GM18499 (cell line): ENCODE measurements around the gene AJAP1.

Source experiments
- ATAC-seq: cut with Tn5 transposase; IDR thresholded peaks from one replicate; pipeline ENCODE4 v1.9.1; 2021; ENCODE audit warnings: moderate number of reproducible peaks; ENCODE audit not compliant: insufficient read depth, unreplicated experiment

AJAP1 gene

DNA sequence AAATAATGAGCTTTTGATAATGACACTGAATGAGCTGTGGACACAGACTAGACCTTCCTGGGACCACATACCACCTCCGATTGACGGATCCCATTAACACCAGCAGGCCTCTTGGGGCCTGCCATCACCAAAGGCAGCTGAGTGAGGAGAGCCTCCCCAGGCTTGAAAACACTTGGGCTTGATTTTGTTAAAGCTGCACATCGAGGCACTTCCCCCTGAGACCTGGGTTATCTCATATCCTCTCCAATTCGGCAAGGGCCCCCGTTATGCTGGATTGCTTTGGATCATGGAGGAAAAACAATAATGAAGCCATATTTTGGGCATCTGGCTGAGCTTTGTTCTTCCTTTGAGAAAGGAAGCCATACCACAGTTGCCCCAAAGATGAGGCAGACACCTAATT, 143.0 kb downstream of the AJAP1 start:
- ATAC-seq = no peak

DNA sequence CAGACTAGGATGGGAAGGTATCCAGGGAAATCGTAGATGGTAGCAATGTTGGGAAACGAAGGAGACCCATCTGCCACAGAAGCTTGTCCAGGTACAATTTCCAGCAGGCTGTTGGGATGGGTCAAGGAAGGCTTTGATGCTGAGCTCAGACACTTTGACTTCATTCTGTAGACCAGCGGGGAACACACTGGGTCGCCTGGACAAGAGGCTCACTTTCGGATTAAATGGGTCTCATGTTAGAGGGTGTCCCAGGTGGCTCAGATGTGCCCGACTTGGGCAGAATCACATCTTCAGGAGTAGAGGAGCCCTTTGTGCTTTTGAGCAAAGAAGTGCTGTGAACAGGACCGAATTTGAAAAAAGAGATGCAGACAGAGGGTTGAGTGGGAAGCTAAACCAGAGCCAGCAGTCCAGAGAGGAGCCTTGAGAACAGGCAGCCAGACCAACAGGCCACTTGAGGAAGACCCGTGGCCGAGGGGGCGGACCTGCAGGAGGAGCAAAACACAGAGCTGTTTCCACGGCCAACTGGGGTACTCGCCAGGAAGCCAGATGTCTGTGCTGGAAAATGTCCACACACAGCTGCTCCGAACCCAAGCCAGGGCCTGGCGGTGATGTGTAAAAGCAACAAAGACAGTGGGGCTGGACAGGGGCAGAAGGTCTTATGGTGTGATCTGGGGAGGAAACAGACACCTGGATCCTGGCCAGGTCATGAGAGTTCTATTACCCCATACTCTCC, 146.9 kb downstream of the AJAP1 start:
- ATAC-seq = no peak

DNA sequence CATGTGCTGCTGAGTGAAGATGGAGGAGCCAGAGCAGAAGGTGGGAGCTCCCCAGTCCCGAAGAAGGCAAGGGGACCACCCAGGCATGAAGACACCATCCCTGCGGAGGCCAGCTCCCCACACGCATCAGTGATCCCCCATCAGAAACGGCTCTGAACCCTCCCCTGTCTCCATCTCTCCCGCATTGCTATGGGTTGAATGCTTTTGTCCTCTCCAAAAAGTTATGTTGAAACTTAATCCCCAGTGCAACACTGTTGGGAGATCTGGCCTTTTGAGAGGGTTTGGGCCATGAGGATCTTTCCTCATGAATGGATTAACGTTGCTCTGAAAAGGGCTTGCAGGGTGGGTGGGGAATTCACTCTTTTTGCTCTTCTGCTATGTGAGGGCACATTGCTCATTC, 147.6 kb downstream of the AJAP1 start:
- ATAC-seq = no peak

DNA sequence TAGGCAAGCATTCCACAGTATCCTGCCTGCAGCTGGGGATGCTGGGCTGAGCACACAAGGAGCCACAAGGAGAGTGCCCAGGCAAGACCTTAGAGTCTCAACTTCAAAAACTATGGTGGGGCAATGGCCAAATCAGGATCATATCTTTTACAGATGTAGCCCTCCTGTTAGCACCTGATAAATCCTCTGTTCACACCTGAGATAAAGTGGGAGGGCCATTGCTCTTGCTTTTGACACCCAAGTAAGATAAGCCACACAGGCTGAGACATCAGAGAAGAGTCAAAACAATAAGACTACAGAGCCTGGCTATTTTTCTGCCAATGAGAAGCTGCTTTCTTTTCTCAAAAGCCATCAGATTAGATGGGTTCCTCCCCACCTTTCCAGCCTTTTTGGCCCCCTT, 148.9 kb downstream of the AJAP1 start:
- ATAC-seq = no peak

DNA sequence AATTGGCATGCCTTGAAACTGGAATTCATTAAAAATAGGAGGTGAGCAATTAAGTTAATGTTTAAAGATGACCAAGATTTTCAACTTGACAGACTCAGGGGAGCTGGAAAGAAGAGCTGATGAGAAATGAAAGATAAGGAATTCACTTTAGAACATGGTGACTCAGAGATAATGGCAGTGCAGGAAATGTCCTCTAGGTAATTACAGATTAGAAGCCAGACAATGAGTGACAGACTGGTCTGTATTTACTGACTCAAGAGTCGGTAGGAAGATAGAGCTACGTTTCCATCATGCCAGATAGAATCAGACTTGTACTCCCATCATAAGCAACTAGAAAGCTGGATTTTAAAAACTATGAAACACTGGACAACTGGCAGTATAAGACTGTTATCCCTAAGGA, 151.6 kb downstream of the AJAP1 start:
- no peak for ATAC-seq

DNA sequence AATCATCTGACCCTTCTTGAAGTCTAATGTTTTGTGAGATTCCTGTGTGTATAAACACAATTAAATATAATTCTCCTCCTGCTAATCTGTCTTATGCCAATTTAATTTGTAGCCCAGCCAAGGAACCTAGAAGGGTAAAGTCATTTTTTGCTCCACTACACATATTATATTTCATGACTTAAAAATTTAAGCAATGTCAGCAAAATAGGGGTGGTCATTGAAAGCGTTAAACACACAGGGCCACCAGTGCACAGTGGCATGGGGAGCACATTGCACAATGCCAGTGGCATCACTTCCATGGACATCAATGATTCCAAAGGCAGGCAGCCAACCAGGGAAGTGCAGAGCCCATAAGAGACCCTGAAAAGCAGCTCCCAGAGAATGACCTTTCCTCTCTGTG, 166.1 kb downstream of the AJAP1 start:
- ATAC-seq = no peak

DNA sequence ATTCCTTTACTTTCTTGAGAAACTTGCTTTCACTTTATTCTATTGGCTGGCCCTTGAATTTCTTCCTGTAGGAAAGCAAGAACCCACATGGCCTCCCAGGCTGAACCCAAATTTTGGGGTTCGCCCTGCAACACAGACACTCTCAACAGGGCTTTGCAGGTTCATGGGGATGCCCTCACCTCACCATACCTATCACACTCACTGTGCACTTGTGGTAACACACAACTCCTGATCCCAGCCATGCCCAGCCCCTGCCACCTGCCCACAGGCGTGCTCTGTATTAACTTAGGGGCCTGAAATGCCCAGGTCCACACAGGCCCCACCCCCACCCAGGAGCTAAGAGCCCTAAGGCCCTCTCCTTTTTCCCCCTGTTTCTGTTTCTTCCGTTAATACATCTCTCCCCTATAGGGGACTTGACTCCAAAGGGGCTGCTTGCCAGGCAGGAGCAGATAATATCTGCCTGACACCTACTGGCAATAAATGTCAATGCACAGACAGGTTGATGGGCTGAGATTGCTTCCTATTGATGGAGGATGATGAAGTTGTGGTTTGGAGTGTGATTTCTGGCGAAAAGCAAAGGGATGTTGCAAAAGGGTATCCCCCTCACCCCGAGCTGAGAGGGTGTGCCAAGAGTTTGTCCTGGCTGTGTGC, 171.5 kb downstream of the AJAP1 start:
- no peak for ATAC-seq

DNA sequence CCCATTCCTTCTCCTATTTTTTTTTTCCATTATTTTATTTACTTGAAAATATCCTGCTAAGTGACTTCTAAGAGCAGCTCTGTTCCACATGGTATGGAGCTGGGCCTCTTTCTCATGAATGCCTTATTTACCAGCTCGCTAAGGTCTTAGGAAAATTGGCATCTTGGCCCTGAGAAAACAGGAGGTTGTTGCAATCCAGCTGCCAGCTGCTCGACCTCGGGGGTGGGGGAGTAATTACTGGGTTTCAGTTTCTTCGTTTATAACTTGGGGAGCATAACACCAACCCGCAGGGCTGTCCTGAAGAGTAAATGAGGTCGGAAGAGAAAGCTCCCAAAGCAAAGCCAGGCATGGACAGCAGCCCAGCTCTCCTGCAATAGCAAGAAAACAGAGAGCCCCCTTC, 176.3 kb downstream of the AJAP1 start:
- ATAC-seq = no peak

DNA sequence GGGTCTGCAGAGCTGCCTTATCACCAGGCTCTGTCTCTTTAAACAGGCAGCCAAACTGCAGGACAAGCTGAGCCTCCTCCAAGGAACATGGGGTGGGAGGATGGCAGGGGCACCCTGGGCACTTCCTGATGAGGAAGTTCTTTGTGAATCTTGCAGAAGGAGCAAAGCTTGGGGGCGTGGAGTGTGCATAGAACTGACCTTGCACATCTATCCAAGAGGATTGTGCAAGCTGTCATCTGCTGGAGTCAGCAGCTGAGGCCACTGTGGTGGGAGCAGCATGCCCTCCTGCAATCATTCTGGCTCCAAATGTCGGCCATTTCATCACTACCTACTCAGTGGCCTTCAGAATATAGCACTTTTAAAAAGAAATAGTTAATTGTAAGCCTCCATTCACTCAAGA, 182.2 kb downstream of the AJAP1 start:
- no peak for ATAC-seq

DNA sequence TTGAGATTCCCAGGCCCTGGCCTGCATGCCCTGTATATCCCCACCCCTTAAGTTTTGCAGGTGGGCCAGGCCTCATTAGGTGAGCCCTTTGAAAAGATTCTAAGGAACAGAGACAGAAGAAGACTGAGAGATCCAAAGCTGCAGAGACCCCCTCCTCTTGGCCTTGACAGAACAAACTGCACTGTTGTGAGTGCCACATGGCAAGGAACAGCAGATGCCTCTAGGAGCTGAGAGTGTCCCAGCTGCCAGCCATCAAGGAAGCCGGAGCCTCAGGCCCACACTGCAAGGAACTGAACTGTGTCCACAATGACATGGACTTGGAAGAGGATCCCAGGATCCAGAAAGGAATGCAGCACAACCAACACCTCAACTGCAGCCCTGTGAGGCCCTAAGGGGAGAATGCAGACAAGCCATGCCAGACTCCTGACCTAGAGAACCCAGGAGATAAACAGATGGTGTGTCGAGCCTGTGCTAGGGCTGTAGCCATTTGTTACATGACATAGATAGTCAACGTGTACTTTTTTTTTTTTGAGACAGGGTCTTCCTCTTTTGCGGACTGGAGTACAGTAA, 182.7 kb downstream of the AJAP1 start:
- no peak for ATAC-seq

DNA sequence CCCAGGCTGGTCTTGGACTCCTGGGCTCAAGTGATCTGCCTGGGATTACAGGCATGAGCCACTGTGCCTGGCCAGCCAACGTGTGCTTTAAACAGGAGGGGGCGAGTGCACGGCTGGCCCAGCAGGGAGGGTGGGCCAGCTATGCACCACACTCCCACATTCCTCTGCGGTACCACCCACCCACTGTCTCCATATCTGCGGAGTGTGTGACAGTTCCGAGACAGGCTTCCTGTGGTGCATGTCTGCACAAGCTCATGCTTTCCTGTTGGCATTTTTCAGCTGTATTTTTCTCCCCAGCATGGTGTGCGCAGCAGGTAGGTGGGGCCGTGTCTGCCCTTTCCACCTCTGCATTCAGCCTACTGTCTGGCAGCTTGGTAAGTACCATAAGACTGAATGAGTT, 183.3 kb downstream of the AJAP1 start:
- no peak for ATAC-seq

DNA sequence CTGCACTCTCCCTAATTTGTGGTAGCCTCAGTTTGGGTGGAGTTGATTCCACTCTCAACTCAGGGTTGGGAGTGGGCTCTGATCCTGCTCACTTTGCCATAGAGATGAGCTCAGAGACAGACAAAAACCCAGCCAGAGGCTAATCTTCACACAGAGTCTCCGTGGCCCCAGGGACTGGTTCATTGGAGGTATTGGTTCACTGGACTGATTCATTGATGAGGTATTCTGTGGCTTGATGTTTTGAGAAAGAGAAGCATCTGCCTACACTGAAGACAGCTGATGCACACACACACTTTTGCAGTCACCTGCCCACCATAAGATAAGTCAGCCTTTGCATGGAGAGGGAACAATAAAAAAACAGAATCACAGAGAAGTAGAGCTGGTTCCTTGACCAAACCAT, 183.8 kb downstream of the AJAP1 start:
- ATAC-seq = no peak
